Skeletal muscle satellite cell (primary cell): ENCODE data around the gene ZGRF1.
A peak's percentile ranks its signal among the peaks of the same experiment; 100 is the strongest.
"Not testable (repeated sequence)": the region's sequence is repeated elsewhere in the genome, so short reads cannot be mapped to it uniquely, and the experiment has no call there.

Source experiments
- H3K27me3 ChIP-seq: 2 replicates; pipeline ENCODE4 v1.7.0; 2013; ENCODE audit warnings: low read length; ENCODE audit not compliant: control insufficient read depth, insufficient read depth
- H3K36me3 ChIP-seq: 2 replicates; pipeline ENCODE4 v1.7.0; 2013; ENCODE audit warnings: mild to moderate bottlenecking, control low read depth, low read length; ENCODE audit not compliant: insufficient read depth
- H3K4me1 ChIP-seq: 2 replicates; pipeline ENCODE4 v1.7.0; 2013; ENCODE audit warnings: low read length; ENCODE audit not compliant: control insufficient read depth, insufficient read depth
- H3K4me2 ChIP-seq: 2 replicates; pipeline ENCODE4 v1.7.0; 2013; ENCODE audit warnings: mild to moderate bottlenecking, low read length
- H3K4me3 ChIP-seq: 2 replicates; pipeline ENCODE4 v1.7.0; 2013; ENCODE audit warnings: low read length
- H3K9ac ChIP-seq: 2 replicates; pipeline ENCODE4 v1.7.0; 2013; ENCODE audit warnings: mild to moderate bottlenecking, low read depth, low read length, moderate library complexity
- H3K9me3 ChIP-seq: replicated peaks from 2 replicates; pipeline ENCODE4 v1.7.0; 2013; ENCODE audit warnings: mild to moderate bottlenecking, control low read depth, low read length

The ZGRF1 gene

GRCh38 chr4:112546476-112546875, 90.2 kb downstream of the ZGRF1 start:
- Histone ChIP-seq H3K9me3 (no peaks in the 10 kb centered on the region), H3K36me3 (no peaks in the 10 kb centered on the region), H3K4me3 (no peak overlapping the region), H3K27me3 (no peaks in the 10 kb centered on the region), H3K4me2 (no peak overlapping the region), H3K4me1 (peaks cover 10% of the 10 kb centered on the region), H3K9ac (no peak overlapping the region)

- H3K9me3 ChIP-seq, result no peaks in the 10 kb centered on the region
- no peak overlapping the region for H3K9ac ChIP-seq
- no peak overlapping the region for H3K4me3 ChIP-seq
- no peaks in the 10 kb centered on the region for H3K27me3 ChIP-seq
- no peak overlapping the region for H3K4me2 ChIP-seq
- H3K4me1 ChIP-seq, result peaks cover under 1% of the 10 kb centered on the region
- no peaks in the 10 kb centered on the region for H3K36me3 ChIP-seq
These were observed 91.4 kb downstream of the ZGRF1 start for GRCh38 chr4:112545346-112545745.

- Histone ChIP-seq H3K36me3 (no peaks in the 10 kb centered on the region), H3K4me1 (peaks cover 7% of the 10 kb centered on the region), H3K4me2 (no peak overlapping the region), H3K27me3 (no peaks in the 10 kb centered on the region), H3K9ac (no peak overlapping the region), H3K4me3 (no peak overlapping the region), H3K9me3 (no peaks in the 10 kb centered on the region)
These were observed 96.0 kb downstream of the ZGRF1 start for GRCh38 chr4:112540695-112541094.

- H3K27me3 ChIP-seq, result no peaks in the 10 kb centered on the region
- H3K4me2 ChIP-seq, result no peak overlapping the region
- peaks cover 7% of the 10 kb centered on the region for H3K4me1 ChIP-seq
- H3K9me3 ChIP-seq, result no peaks in the 10 kb centered on the region
- H3K9ac ChIP-seq, result no peak overlapping the region
- H3K4me3 ChIP-seq, result no peak overlapping the region
- no peaks in the 10 kb centered on the region for H3K36me3 ChIP-seq
These were observed 100.6 kb downstream of the ZGRF1 start for GRCh38 chr4:112536123-112536522.

- H3K36me3 ChIP-seq, result no peaks in the 10 kb centered on the region
- H3K4me3 ChIP-seq, result no peak overlapping the region
- H3K9me3 ChIP-seq, result no peaks in the 10 kb centered on the region
- no peak overlapping the region for H3K9ac ChIP-seq
- no peaks in the 10 kb centered on the region for H3K4me1 ChIP-seq
- H3K4me2 ChIP-seq, result no peak overlapping the region
- H3K27me3 ChIP-seq, result peaks cover under 1% of the 10 kb centered on the region
These were observed 104.4 kb downstream of the ZGRF1 start for GRCh38 chr4:112532267-112532666.

- Histone ChIP-seq H3K4me1 (no peaks in the 10 kb centered on the region), H3K36me3 (no peaks in the 10 kb centered on the region), H3K9me3 (no peaks in the 10 kb centered on the region), H3K27me3 (peaks cover 12% of the 10 kb centered on the region), H3K4me2 (no peak overlapping the region), H3K4me3 (no peak overlapping the region), H3K9ac (no peak overlapping the region)
These were observed 105.6 kb downstream of the ZGRF1 start for GRCh38 chr4:112531146-112531545.

GRCh38 chr4:112526061-112526460, 110.6 kb downstream of the ZGRF1 start:
- H3K27me3 ChIP-seq, result peaks cover 48% of the 10 kb centered on the region
- H3K9me3 ChIP-seq, result no peaks in the 10 kb centered on the region
- no peak overlapping the region for H3K4me3 ChIP-seq
- H3K36me3 ChIP-seq, result no peaks in the 10 kb centered on the region
- no peak overlapping the region for H3K4me2 ChIP-seq
- peaks cover 6% of the 10 kb centered on the region for H3K4me1 ChIP-seq
- H3K9ac ChIP-seq, result no peak overlapping the region

GRCh38 chr4:112523764-112524505, 112.8 kb downstream of the ZGRF1 start:
- H3K4me1 ChIP-seq, result peaks cover 6% of the 10 kb centered on the region
- H3K27me3 ChIP-seq, result peaks cover 68% of the 10 kb centered on the region
- peak overlapping the region; percentile 80 for H3K4me2 ChIP-seq
- no peaks in the 10 kb centered on the region for H3K36me3 ChIP-seq
- H3K4me3 ChIP-seq, result peak overlapping the region; percentile 63
- no peak overlapping the region for H3K9ac ChIP-seq
- peaks cover 10% of the 10 kb centered on the region for H3K9me3 ChIP-seq

GRCh38 chr4:112523008-112523721, 113.5 kb downstream of the ZGRF1 start:
- Histone ChIP-seq H3K9ac (no peak overlapping the region), H3K27me3 (peaks cover 76% of the 10 kb centered on the region), H3K4me3 (peak overlapping the region; percentile 63), H3K36me3 (no peaks in the 10 kb centered on the region), H3K4me2 (peak overlapping the region; percentile 80), H3K9me3 (peaks cover 10% of the 10 kb centered on the region), H3K4me1 (peaks cover 6% of the 10 kb centered on the region)

GRCh38 chr4:112522431-112522830, 114.3 kb downstream of the ZGRF1 start:
- H3K36me3 ChIP-seq, H3K4me2 ChIP-seq, H3K4me1 ChIP-seq, H3K4me3 ChIP-seq, H3K9me3 ChIP-seq, H3K9ac ChIP-seq: not testable (repeated sequence)
- peaks cover 83% of the 10 kb centered on the region for H3K27me3 ChIP-seq

- H3K9me3 ChIP-seq, result peaks cover 10% of the 10 kb centered on the region
- no peak overlapping the region for H3K9ac ChIP-seq
- peak overlapping the region; percentile 23 for H3K4me2 ChIP-seq
- peaks cover 17% of the 10 kb centered on the region for H3K4me1 ChIP-seq
- peaks cover 84% of the 10 kb centered on the region for H3K27me3 ChIP-seq
- no peaks in the 10 kb centered on the region for H3K36me3 ChIP-seq
- no peak overlapping the region for H3K4me3 ChIP-seq
These were observed 115.3 kb downstream of the ZGRF1 start for GRCh38 chr4:112521123-112522023.
